ENCODE results near the gene PSMG1. TPM values are rescaled to one million over a fixed set of nuclear protein-coding genes. Genes with fewer than 3 reads are reported as not detected.
A peak's percentile ranks its signal among the peaks of the same experiment; 100 is the strongest.

PSMG1 gene
- total RNA-seq, 5 donors from 2014 or later (not counting 1 experiment from before 2014, with no cell fraction given): 12.9 to 18.1 (median 16.8) TPM

- WGBS (ENCODE audit: insufficient coverage): no CpG with 5 or more reads among the region's 2 CpGs
- Mint-ChIP-seq H3K4me3 (no peak overlapping the region), H3K9me3 (no peaks in the 10 kb centered on the region), H3K27ac (no peak overlapping the region), H3K4me1 (peaks cover 39 to 45% (median 41%) of the 10 kb centered on the region in 3 donors), H3K27me3 (no peaks in the 10 kb centered on the region), H3K36me3 (peaks cover 24% of the 10 kb centered on the region)
- H3K27me3 ChIP-seq (replicated peaks in 1 of 2; ENCODE audit: control insufficient read depth in 2 of 2, extremely low read depth in 1 of 2, insufficient read depth in 2 of 2, low read length in 1 of 2): no peaks in the 10 kb centered on the region
- no peak overlapping the region for H3K4me3 ChIP-seq (ENCODE audit: control insufficient read depth in 1 of 2, extremely low read depth in 1 of 2, low read length in 1 of 2)
- peak in 1 of 35 experiments; percentile 32 for DNase-seq
- ChIA-PET CTCF (interaction anchor here in 1 of 2 donors (1.0 kb wide), 1 partner anchor 39 kb away, joined by 3 read pairs; no protein-coding TSS in a partner anchor), POLR2A (no interaction called here)
- H3K9me3 ChIP-seq: no peaks in the 10 kb centered on the region
- H3K36me3 ChIP-seq (ENCODE audit: control insufficient read depth in 2 of 2, extremely low read depth in 1 of 2, insufficient read depth in 1 of 2, low read length in 1 of 2): peaks cover 0 to 21% of the 10 kb centered on the region in 2 donors
- H3K4me1 ChIP-seq (ENCODE audit: control insufficient read depth in 1 of 2, extremely low read depth in 1 of 2, insufficient read depth in 2 of 2, low read length in 2 of 2): peaks cover 7 to 14% of the 10 kb centered on the region in 2 experiments
- H3K27ac ChIP-seq (ENCODE audit: low read length): no peak overlapping the region
- ATAC-seq (replicated peaks in 1 of 4): no peak
Observed at GRCh38 chr21:39180429-39181019, 2.7 kb downstream of the PSMG1 start.

GRCh38 chr21:39178421-39178820 lies 4.8 kb downstream of the PSMG1 start:
- no peak overlapping the region for H3K27ac Mint-ChIP-seq
- ATAC-seq (replicated peaks in 1 of 4): no peak
- peaks cover 39% of the 10 kb centered on the region for H3K36me3 Mint-ChIP-seq
- CTCF ChIA-PET: no interaction called here
- H3K9me3 Mint-ChIP-seq: no peaks in the 10 kb centered on the region
- no peak overlapping the region for H3K4me3 Mint-ChIP-seq
- H3K27me3 ChIP-seq (replicated peaks in 1 of 2; ENCODE audit: control insufficient read depth in 2 of 2, extremely low read depth in 1 of 2, insufficient read depth in 2 of 2, low read length in 1 of 2): no peaks in the 10 kb centered on the region
- no peak overlapping the region for H3K4me3 ChIP-seq (ENCODE audit: control insufficient read depth in 1 of 2, extremely low read depth in 1 of 2, low read length in 1 of 2)
- POLR2A ChIA-PET: interaction anchor here in 1 of 2 donors (0.6 kb wide), 1 partner anchor 130 kb away, joined by 9 read pairs; no protein-coding TSS in a partner anchor
- H3K27ac ChIP-seq (ENCODE audit: low read length): no peak overlapping the region
- peaks cover 0 to 29% of the 10 kb centered on the region in 2 donors for H3K36me3 ChIP-seq (ENCODE audit: control insufficient read depth in 2 of 2, extremely low read depth in 1 of 2, insufficient read depth in 1 of 2, low read length in 1 of 2)
- H3K4me1 Mint-ChIP-seq: peaks cover 25 to 32% (median 29%) of the 10 kb centered on the region in 3 donors
- no peak for DNase-seq
- no peaks in the 10 kb centered on the region for H3K27me3 Mint-ChIP-seq
- H3K9me3 ChIP-seq: no peaks in the 10 kb centered on the region
- H3K4me1 ChIP-seq (ENCODE audit: control insufficient read depth in 1 of 2, extremely low read depth in 1 of 2, insufficient read depth in 2 of 2, low read length in 2 of 2): peaks cover 7 to 14% of the 10 kb centered on the region in 2 experiments
- WGBS (ENCODE audit: insufficient coverage): no CpG with 5 or more reads among the region's 7 CpGs

- H3K27me3 Mint-ChIP-seq: no peaks in the 10 kb centered on the region
- H3K27ac ChIP-seq (ENCODE audit: low read length): no peak overlapping the region
- no peaks in the 10 kb centered on the region for H3K27me3 ChIP-seq (replicated peaks in 1 of 2; ENCODE audit: control insufficient read depth in 2 of 2, extremely low read depth in 1 of 2, insufficient read depth in 2 of 2, low read length in 1 of 2)
- H3K4me1 Mint-ChIP-seq: peaks cover 11 to 17% (median 15%) of the 10 kb centered on the region in 3 donors
- ChIA-PET CTCF (interaction anchor here in 1 of 2 donors (0.8 to 1.0 kb wide), 3 partner anchors 208 to 371 kb away, joined by 3 to 5 read pairs (median 3); no protein-coding TSS in a partner anchor), POLR2A (interaction anchor here in 1 of 2 donors (0.5 kb wide), 1 partner anchor 9 kb away, joined by 4 read pairs; no protein-coding TSS in a partner anchor)
- H3K9me3 Mint-ChIP-seq: no peaks in the 10 kb centered on the region
- DNase-seq (no peak), ATAC-seq (replicated peaks in 1 of 4) (no peak)
- H3K9me3 ChIP-seq: no peaks in the 10 kb centered on the region
- H3K36me3 ChIP-seq (ENCODE audit: control insufficient read depth in 2 of 2, extremely low read depth in 1 of 2, insufficient read depth in 1 of 2, low read length in 1 of 2): peaks cover 0 to 32% of the 10 kb centered on the region in 2 donors
- no peak overlapping the region for H3K27ac Mint-ChIP-seq
- H3K36me3 Mint-ChIP-seq: peaks cover 49% of the 10 kb centered on the region
- no peak overlapping the region for H3K4me3 ChIP-seq (ENCODE audit: control insufficient read depth in 1 of 2, extremely low read depth in 1 of 2, low read length in 1 of 2)
- H3K4me1 ChIP-seq (ENCODE audit: control insufficient read depth in 1 of 2, extremely low read depth in 1 of 2, insufficient read depth in 2 of 2, low read length in 2 of 2): peaks cover 0 to 3% of the 10 kb centered on the region in 2 experiments
- no peak overlapping the region for H3K4me3 Mint-ChIP-seq
- WGBS (ENCODE audit: insufficient coverage): no CpG with 5 or more reads among the region's 3 CpGs
Observed at GRCh38 chr21:39176271-39176709, 7.0 kb downstream of the PSMG1 start.

GRCh38 chr21:39175665-39176064 lies 7.6 kb downstream of the PSMG1 start:
- H3K9me3 Mint-ChIP-seq: no peaks in the 10 kb centered on the region
- no peak for DNase-seq
- ATAC-seq (replicated peaks in 1 of 4): no peak
- CTCF ChIA-PET: no interaction called here
- peaks cover 0 to 32% of the 10 kb centered on the region in 2 donors for H3K36me3 ChIP-seq (ENCODE audit: control insufficient read depth in 2 of 2, extremely low read depth in 1 of 2, insufficient read depth in 1 of 2, low read length in 1 of 2)
- no peaks in the 10 kb centered on the region for H3K27me3 ChIP-seq (replicated peaks in 1 of 2; ENCODE audit: control insufficient read depth in 2 of 2, extremely low read depth in 1 of 2, insufficient read depth in 2 of 2, low read length in 1 of 2)
- POLR2A ChIA-PET: no interaction called here
- H3K4me1 Mint-ChIP-seq: peaks cover 7 to 15% (median 13%) of the 10 kb centered on the region in 3 donors
- no peak overlapping the region for H3K27ac ChIP-seq (ENCODE audit: low read length)
- no peaks in the 10 kb centered on the region for H3K27me3 Mint-ChIP-seq
- no peaks in the 10 kb centered on the region for H3K9me3 ChIP-seq
- no peak overlapping the region for H3K4me3 ChIP-seq (ENCODE audit: control insufficient read depth in 1 of 2, extremely low read depth in 1 of 2, low read length in 1 of 2)
- H3K36me3 Mint-ChIP-seq: peaks cover 53% of the 10 kb centered on the region
- H3K4me3 Mint-ChIP-seq: no peak overlapping the region
- H3K4me1 ChIP-seq (ENCODE audit: control insufficient read depth in 1 of 2, extremely low read depth in 1 of 2, insufficient read depth in 2 of 2, low read length in 2 of 2): no peaks in the 10 kb centered on the region
- H3K27ac Mint-ChIP-seq: no peak overlapping the region
- WGBS (ENCODE audit: insufficient coverage): 91% methylated on average over 8 of the region's 10 CpGs

GRCh38 chr21:39175154-39175553 lies 8.1 kb downstream of the PSMG1 start:
- peaks cover 0 to 32% of the 10 kb centered on the region in 2 donors for H3K36me3 ChIP-seq (ENCODE audit: control insufficient read depth in 2 of 2, extremely low read depth in 1 of 2, insufficient read depth in 1 of 2, low read length in 1 of 2)
- H3K27ac ChIP-seq (ENCODE audit: low read length): no peak overlapping the region
- no peaks in the 10 kb centered on the region for H3K27me3 Mint-ChIP-seq
- H3K9me3 Mint-ChIP-seq: no peaks in the 10 kb centered on the region
- no peaks in the 10 kb centered on the region for H3K9me3 ChIP-seq
- ChIA-PET CTCF (no interaction called here), POLR2A (no interaction called here)
- peaks cover 4 to 10% (median 8%) of the 10 kb centered on the region in 3 donors for H3K4me1 Mint-ChIP-seq
- H3K27me3 ChIP-seq (replicated peaks in 1 of 2; ENCODE audit: control insufficient read depth in 2 of 2, extremely low read depth in 1 of 2, insufficient read depth in 2 of 2, low read length in 1 of 2): no peaks in the 10 kb centered on the region
- ATAC-seq (replicated peaks in 1 of 4) (no peak), DNase-seq (peak in 1 of 35 experiments; percentile 34)
- H3K36me3 Mint-ChIP-seq: peaks cover 53% of the 10 kb centered on the region
- no peak overlapping the region for H3K4me3 Mint-ChIP-seq
- H3K4me3 ChIP-seq (ENCODE audit: control insufficient read depth in 1 of 2, extremely low read depth in 1 of 2, low read length in 1 of 2): no peak overlapping the region
- WGBS (ENCODE audit: insufficient coverage): 100% methylated on average over 1 of the region's 4 CpGs
- H3K4me1 ChIP-seq (ENCODE audit: control insufficient read depth in 1 of 2, extremely low read depth in 1 of 2, insufficient read depth in 2 of 2, low read length in 2 of 2): no peaks in the 10 kb centered on the region
- no peak overlapping the region for H3K27ac Mint-ChIP-seq

- ChIA-PET CTCF (no interaction called here), POLR2A (interaction anchor here in 1 of 2 donors (0.6 kb wide), 1 partner anchor 11 kb away, joined by 3 read pairs; no protein-coding TSS in a partner anchor)
- Histone ChIP-seq H3K9me3 (no peaks in the 10 kb centered on the region), H3K4me1 (ENCODE audit: control insufficient read depth in 1 of 2, extremely low read depth in 1 of 2, insufficient read depth in 2 of 2, low read length in 2 of 2) (no peaks in the 10 kb centered on the region), H3K36me3 (ENCODE audit: control insufficient read depth in 2 of 2, extremely low read depth in 1 of 2, insufficient read depth in 1 of 2, low read length in 1 of 2) (peaks cover 0 to 26% of the 10 kb centered on the region in 2 donors), H3K27ac (ENCODE audit: low read length) (no peak overlapping the region), H3K27me3 (replicated peaks in 1 of 2; ENCODE audit: control insufficient read depth in 2 of 2, extremely low read depth in 1 of 2, insufficient read depth in 2 of 2, low read length in 1 of 2) (no peaks in the 10 kb centered on the region), H3K4me3 (ENCODE audit: control insufficient read depth in 1 of 2, extremely low read depth in 1 of 2, low read length in 1 of 2) (no peak overlapping the region)
- H3K9me3 Mint-ChIP-seq: no peaks in the 10 kb centered on the region
- peaks cover 0 to 6% (median 2%) of the 10 kb centered on the region in 3 donors for H3K4me1 Mint-ChIP-seq
- WGBS (ENCODE audit: insufficient coverage): no CpG with 5 or more reads among the region's 3 CpGs
- peaks cover 49% of the 10 kb centered on the region for H3K36me3 Mint-ChIP-seq
- no peak overlapping the region for H3K4me3 Mint-ChIP-seq
- ATAC-seq (replicated peaks in 1 of 4) (no peak), DNase-seq (no peak)
- no peak overlapping the region for H3K27ac Mint-ChIP-seq
- H3K27me3 Mint-ChIP-seq: no peaks in the 10 kb centered on the region
Observed at GRCh38 chr21:39173716-39174680, 9.3 kb downstream of the PSMG1 start.

Measured in T-cell (primary cell).